ENCODE data around the gene CRYGD. TPM values are rescaled to one million over a fixed set of nuclear protein-coding genes. Genes with fewer than 3 reads are reported as not detected.

The CRYGD gene
- total and polyA plus RNA-seq, 2 of the 13 experiments (the other 11 are each of a cell fraction or from before 2014, with no cell fraction given) = not detected

DNA sequence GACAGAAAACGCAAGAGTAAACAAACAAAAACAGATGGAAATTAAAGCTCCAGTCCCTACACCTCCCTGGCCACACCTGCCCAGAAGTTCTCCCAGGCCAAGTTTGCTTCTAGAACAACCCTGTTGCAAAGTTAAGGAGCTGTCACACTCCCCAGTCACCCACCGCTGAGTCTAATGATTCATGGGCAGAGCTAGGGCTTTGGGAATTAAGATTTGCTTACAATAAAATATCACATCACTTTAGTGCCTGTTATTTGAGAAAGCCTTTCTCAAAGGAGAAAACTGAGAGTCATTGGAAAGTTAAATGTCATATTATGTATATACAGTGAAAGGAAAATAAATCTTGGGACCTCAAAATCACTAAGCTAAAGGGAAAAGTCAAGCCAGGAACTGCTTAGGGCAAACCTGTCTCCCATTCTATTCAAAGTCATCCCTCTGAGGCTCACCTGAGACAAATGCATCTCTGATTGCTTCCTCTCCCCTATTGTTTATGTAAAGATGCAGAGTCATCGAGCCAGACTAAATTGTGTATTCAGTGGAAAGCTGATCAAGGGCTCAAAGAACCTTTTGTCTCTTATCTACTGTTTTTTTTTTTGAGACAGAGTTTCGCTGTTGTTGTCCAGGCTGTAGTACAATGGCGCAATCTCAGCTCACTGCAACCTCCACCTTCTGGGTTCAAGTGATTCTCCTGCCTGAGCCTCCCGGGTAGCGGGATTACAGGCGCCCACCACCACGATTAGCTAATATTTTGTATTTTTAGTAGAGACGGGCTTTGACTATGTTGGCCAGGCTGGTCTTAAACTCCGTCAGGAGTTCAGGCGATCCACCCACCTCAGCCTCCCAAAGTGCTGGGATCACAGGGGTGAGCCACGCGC, 18.8 kb upstream of the CRYGD start (continued):
- TF ChIP-seq GRHL1 (CRISPR knock-in tag; conservative IDR thresholded peaks at IDR 0.05) (no peak), NFE2L2 (IDR thresholded peaks at IDR 0.05; ENCODE audit: low read length) (peak; percentile 76; the same call in 1 of the 2 replicates), CREB1 (IDR thresholded peaks at IDR 0.05) (no peak), CREB1 (CRISPR knock-in tag; IDR thresholded peaks at IDR 0.05) (0 out of 2 replicates have a peak, but pooled peaks have one; percentile 14), ZNF101 (CRISPR knock-in tag; IDR thresholded peaks at IDR 0.05; ENCODE audit: borderline replicate concordance, low read depth) (no peak), ZNF792 (CRISPR knock-in tag; IDR thresholded peaks at IDR 0.05) (0 out of 2 replicates have a peak, but pooled peaks have one; percentile 44), EP300 (IDR thresholded peaks at IDR 0.05; ENCODE audit: low read depth in 2 of 2, low read length in 2 of 2) (peak in 1 of 2 experiments; percentile 48; a peak in 1 of 4 replicates), EP300 (CRISPR knock-in tag; IDR thresholded peaks at IDR 0.05; ENCODE audit: borderline replicate concordance) (peak; percentile 82), SIN3A (IDR thresholded peaks at IDR 0.05; ENCODE audit: borderline replicate concordance, low read depth, low read length) (no peak), ZNF446 (CRISPR knock-in tag; IDR thresholded peaks at IDR 0.05) (no peak), FOXC1 (CRISPR knock-in tag; IDR thresholded peaks at IDR 0.05; ENCODE audit: borderline replicate concordance) (no peak), ZNF652 (CRISPR knock-in tag; IDR thresholded peaks at IDR 0.05; ENCODE audit: borderline replicate concordance, low read depth) (no peak), ATRX (CRISPR knock-in tag; IDR thresholded peaks at IDR 0.05; ENCODE audit: borderline replicate concordance) (no peak), RCOR2 (CRISPR knock-in tag; IDR thresholded peaks at IDR 0.05) (peak; percentile 99), ZNF567 (CRISPR knock-in tag; IDR thresholded peaks at IDR 0.05; ENCODE audit: borderline replicate concordance) (no peak), ZNF33B (CRISPR knock-in tag; IDR thresholded peaks at IDR 0.05) (no peak), EHMT2 (IDR thresholded peaks at IDR 0.05; ENCODE audit: borderline replicate concordance, low read depth, low read length) (0 out of 2 replicates have a peak, but pooled peaks have one; percentile 34), ZNF3 (CRISPR knock-in tag; IDR thresholded peaks at IDR 0.05) (peak; percentile 86; the same call in 1 of the 2 replicates), THAP9 (CRISPR knock-in tag; IDR thresholded peaks at IDR 0.05; ENCODE audit: borderline replicate concordance) (no peak), NFKB2 (CRISPR knock-in tag; IDR thresholded peaks at IDR 0.05; ENCODE audit: borderline replicate concordance) (no peak), PRMT3 (CRISPR knock-in tag; IDR thresholded peaks at IDR 0.05; ENCODE audit: borderline replicate concordance, low read depth) (no peak), REXO4 (CRISPR knock-in tag; IDR thresholded peaks at IDR 0.05; ENCODE audit: borderline replicate concordance) (no peak), NFE2 (CRISPR knock-in tag; IDR thresholded peaks at IDR 0.05) (peak; percentile 86), HNF1B (CRISPR knock-in tag; IDR thresholded peaks at IDR 0.05) (0 out of 2 replicates have a peak, but pooled peaks have one; percentile 41), JDP2 (CRISPR knock-in tag; IDR thresholded peaks at IDR 0.05; ENCODE audit: borderline replicate concordance) (no peak)

All from HepG2 (cell line).